GM12872 (cell line): ENCODE results near the gene KLRG1.

Experiments
- TF ChIP-seq, protein P1 (sequence below): IDR thresholded peaks from 3 replicates; pipeline ENCODE4 v1.5.1; 2011; ENCODE audit warnings: low read depth, mild to moderate bottlenecking, low read length, moderate library complexity; ENCODE audit not compliant: insufficient read depth

KLRG1 gene

GRCh38 chr12:8957561-8957960 is 31.8 kb upstream of the KLRG1 start:
- TF ChIP-seq, protein P1, sequence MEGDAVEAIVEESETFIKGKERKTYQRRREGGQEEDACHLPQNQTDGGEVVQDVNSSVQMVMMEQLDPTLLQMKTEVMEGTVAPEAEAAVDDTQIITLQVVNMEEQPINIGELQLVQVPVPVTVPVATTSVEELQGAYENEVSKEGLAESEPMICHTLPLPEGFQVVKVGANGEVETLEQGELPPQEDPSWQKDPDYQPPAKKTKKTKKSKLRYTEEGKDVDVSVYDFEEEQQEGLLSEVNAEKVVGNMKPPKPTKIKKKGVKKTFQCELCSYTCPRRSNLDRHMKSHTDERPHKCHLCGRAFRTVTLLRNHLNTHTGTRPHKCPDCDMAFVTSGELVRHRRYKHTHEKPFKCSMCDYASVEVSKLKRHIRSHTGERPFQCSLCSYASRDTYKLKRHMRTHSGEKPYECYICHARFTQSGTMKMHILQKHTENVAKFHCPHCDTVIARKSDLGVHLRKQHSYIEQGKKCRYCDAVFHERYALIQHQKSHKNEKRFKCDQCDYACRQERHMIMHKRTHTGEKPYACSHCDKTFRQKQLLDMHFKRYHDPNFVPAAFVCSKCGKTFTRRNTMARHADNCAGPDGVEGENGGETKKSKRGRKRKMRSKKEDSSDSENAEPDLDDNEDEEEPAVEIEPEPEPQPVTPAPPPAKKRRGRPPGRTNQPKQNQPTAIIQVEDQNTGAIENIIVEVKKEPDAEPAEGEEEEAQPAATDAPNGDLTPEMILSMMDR, result no peak

GRCh38 chr12:8958066-8958465 is 31.3 kb upstream of the KLRG1 start:
- TF ChIP-seq, protein P1, result no peak

- TF ChIP-seq, protein P1, result no peak
Measured at GRCh38 chr12:8960176-8960575, 29.2 kb upstream of the KLRG1 start.

- TF ChIP-seq, protein P1, result no peak
Measured at GRCh38 chr12:8968761-8969160, 20.6 kb upstream of the KLRG1 start.

- TF ChIP-seq, protein P1, result no peak
Measured at GRCh38 chr12:8969861-8970411, 19.4 kb upstream of the KLRG1 start.

- TF ChIP-seq, protein P1, result no peak
Measured at GRCh38 chr12:8970432-8970831, 18.9 kb upstream of the KLRG1 start.

DNA sequence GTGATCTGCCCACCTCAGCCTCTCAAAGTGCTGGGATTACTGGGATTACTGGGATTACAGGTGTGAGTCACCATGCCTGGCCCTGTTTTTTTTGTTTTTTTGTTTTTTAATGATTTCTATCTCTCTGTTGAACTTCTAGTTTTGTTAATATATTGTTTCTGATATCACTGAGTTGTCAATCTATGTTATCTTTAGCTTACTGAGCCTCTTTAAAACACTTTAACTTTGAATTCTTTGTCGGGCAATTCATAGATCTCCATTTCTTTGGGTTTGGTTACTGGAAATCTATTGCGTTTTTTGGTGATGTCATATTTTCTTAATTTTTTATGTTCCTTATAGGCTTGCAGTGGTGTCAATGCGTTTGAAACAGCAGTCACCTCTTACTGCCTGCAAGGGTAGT is 9.2 kb upstream of the KLRG1 start:
- TF ChIP-seq, protein P1, result no peak
